Lower leg skin (tissue), 3 donors: ENCODE results near the gene ANAPC10.

Experiments used
- CTCF ChIP-seq, 3 donors: fragments of 450-650 bp; IDR thresholded peaks; one replicate each; pipeline ENCODE4 v1.5.1; 2016; ENCODE audit warnings: antibody characterized with exemption in 3 of 3, mild to moderate bottlenecking in 3 of 3, moderate library complexity in 2 of 3
- POLR2A ChIP-seq, 2 donors: fragments of 450-650 bp; IDR thresholded peaks; one replicate each; pipeline ENCODE4 v1.6.1; 2016 to 2017; ENCODE audit warnings: antibody characterized with exemption in 2 of 2, mild to moderate bottlenecking in 1 of 2, moderate library complexity in 1 of 2

DNA sequence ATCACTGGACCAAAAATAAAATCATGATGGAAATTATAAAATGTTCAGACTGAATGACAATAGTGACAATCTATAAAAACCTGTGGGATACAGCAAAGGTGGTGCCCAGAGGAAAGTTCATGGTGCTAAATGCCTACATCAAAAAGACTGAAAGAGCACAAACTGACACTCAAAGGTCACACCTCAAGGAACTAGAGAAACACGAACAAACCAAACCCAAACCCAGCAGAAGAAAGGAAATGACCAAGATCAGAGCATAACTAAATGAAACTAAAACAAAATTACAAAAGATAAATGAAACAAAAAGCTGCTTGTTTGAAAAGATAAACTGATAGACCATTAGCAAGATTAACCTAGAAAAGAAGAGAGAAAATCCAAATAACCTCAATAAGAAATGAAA, 78.7 kb downstream of the ANAPC10 start:
- TF ChIP-seq CTCF (IDR thresholded peaks at IDR 0.05) (no peak), POLR2A (IDR thresholded peaks at IDR 0.05) (no peak)
